DOHH2 (cell line): ENCODE data around the gene PPFIA2.

Source experiments
- H3F3A ChIP-seq: fragments of 200-600 bp; sonication (generic), shearing (Covaris generic); 2 replicates; pipeline ENCODE4 v1.6.0; 2016; ENCODE audit warnings: antibody characterized with exemption, mild to moderate bottlenecking; ENCODE audit not compliant: control insufficient read depth, insufficient read depth
- H3K27ac ChIP-seq: fragments of 200-600 bp; sonication (generic); 2 replicates; pipeline ENCODE4 v1.5.1; 2014; ENCODE audit warnings: low read depth, mild to moderate bottlenecking, low read length, moderate library complexity
- H3K27me3 ChIP-seq: fragments of 200-600 bp; sonication (generic); 2 replicates; pipeline ENCODE4 v1.6.1; 2014; ENCODE audit warnings: mild to moderate bottlenecking, low read length, mixed read lengths; ENCODE audit not compliant: control insufficient read depth
- H3K36me3 ChIP-seq: fragments of 200-600 bp; sonication (generic); 2 replicates; pipeline ENCODE4 v1.6.1; 2014; ENCODE audit warnings: mild to moderate bottlenecking, low read length, moderate library complexity, mixed read lengths; ENCODE audit not compliant: control insufficient read depth
- H3K4me1 ChIP-seq: fragments of 200-600 bp; sonication (generic); 2 replicates; pipeline ENCODE4 v1.6.1; 2014; ENCODE audit warnings: mild to moderate bottlenecking, low read length, mixed read lengths; ENCODE audit not compliant: control insufficient read depth
- H3K4me2 ChIP-seq: fragments of 200-600 bp; sonication (generic); 2 replicates; pipeline ENCODE4 v1.6.0; 2014; ENCODE audit warnings: mild to moderate bottlenecking, low read length, moderate library complexity
- H3K4me3 ChIP-seq: fragments of 200-600 bp; sonication (generic); 2 replicates; pipeline ENCODE4 v1.5.1; 2014; ENCODE audit warnings: mild to moderate bottlenecking, low read length, mixed read lengths
- H3K79me2 ChIP-seq: fragments of 200-600 bp; sonication (generic); 2 replicates; pipeline ENCODE4 v1.6.1; 2014; ENCODE audit warnings: mild to moderate bottlenecking, low read length, mixed read lengths; ENCODE audit not compliant: control insufficient read depth
- H3K9me2 ChIP-seq: fragments of 200-600 bp; sonication (generic); replicated peaks from 2 replicates; pipeline ENCODE4 v1.6.1; 2014; ENCODE audit warnings: mild to moderate bottlenecking, low read length, mixed read lengths; ENCODE audit not compliant: control insufficient read depth
- H3K9me3 ChIP-seq: fragments of 200-600 bp; sonication (generic); 2 replicates; pipeline ENCODE4 v1.6.1; 2014; ENCODE audit warnings: antibody characterized with exemption, low read length, mixed read lengths; ENCODE audit not compliant: control insufficient read depth, insufficient read depth
- H4K20me1 ChIP-seq: fragments of 200-600 bp; sonication (generic); 2 replicates; pipeline ENCODE4 v1.6.0; 2014; ENCODE audit warnings: low read depth, mild to moderate bottlenecking, antibody characterized with exemption, low read length, moderate library complexity; ENCODE audit not compliant: control insufficient read depth, insufficient read depth
- CTCF ChIP-seq: fragments of 200-600 bp; sonication (generic); IDR thresholded peaks from one replicate; pipeline ENCODE4 v1.5.1; 2014; ENCODE audit warnings: antibody characterized with exemption, mild to moderate bottlenecking, low read depth, low read length; ENCODE audit not compliant: poor library complexity, severe bottlenecking
- EZH2phosphoT487 ChIP-seq: fragments of 200-600 bp; sonication (generic); IDR thresholded peaks from 2 replicates; pipeline ENCODE4 v1.6.1; 2017; ENCODE audit warnings: borderline replicate concordance, mild to moderate bottlenecking, antibody characterized with exemption, low read length, moderate library complexity, mixed read lengths

Gene PPFIA2

GRCh38 chr12:81727391-81727790, 31.8 kb downstream of the PPFIA2 start:
- Histone ChIP-seq H3F3A (no peaks in the 10 kb centered on the region), H3K27me3 (no peaks in the 10 kb centered on the region), H4K20me1 (no peaks in the 10 kb centered on the region), H3K27ac (no peak overlapping the region), H3K4me2 (no peak overlapping the region), H3K4me1 (no peaks in the 10 kb centered on the region), H3K4me3 (no peak overlapping the region), H3K79me2 (no peaks in the 10 kb centered on the region), H3K9me3 (no peaks in the 10 kb centered on the region), H3K36me3 (no peaks in the 10 kb centered on the region), H3K9me2 (no peaks in the 10 kb centered on the region)
- TF ChIP-seq CTCF (no peak), EZH2phosphoT487 (no peak)

- Histone ChIP-seq H3K4me2 (no peak overlapping the region), H3K36me3 (no peaks in the 10 kb centered on the region), H3K4me1 (no peaks in the 10 kb centered on the region), H3K9me2 (no peaks in the 10 kb centered on the region), H3F3A (no peaks in the 10 kb centered on the region), H3K27ac (no peak overlapping the region), H4K20me1 (no peaks in the 10 kb centered on the region), H3K79me2 (no peaks in the 10 kb centered on the region), H3K9me3 (no peaks in the 10 kb centered on the region), H3K27me3 (no peaks in the 10 kb centered on the region), H3K4me3 (no peak overlapping the region)
- TF ChIP-seq EZH2phosphoT487 (no peak), CTCF (no peak)
Measured at GRCh38 chr12:81726634-81727033, 32.5 kb downstream of the PPFIA2 start.

- H4K20me1 ChIP-seq = no peaks in the 10 kb centered on the region
- TF ChIP-seq CTCF (no peak), EZH2phosphoT487 (no peak)
- no peak overlapping the region for H3K4me2 ChIP-seq
- no peak overlapping the region for H3K27ac ChIP-seq
- H3K36me3 ChIP-seq = no peaks in the 10 kb centered on the region
- H3K9me2 ChIP-seq = no peaks in the 10 kb centered on the region
- no peaks in the 10 kb centered on the region for H3K79me2 ChIP-seq
- no peaks in the 10 kb centered on the region for H3K4me1 ChIP-seq
- H3F3A ChIP-seq = no peaks in the 10 kb centered on the region
- no peaks in the 10 kb centered on the region for H3K27me3 ChIP-seq
- H3K9me3 ChIP-seq = no peaks in the 10 kb centered on the region
- no peak overlapping the region for H3K4me3 ChIP-seq
Measured at GRCh38 chr12:81723361-81723760, 35.8 kb downstream of the PPFIA2 start.

GRCh38 chr12:81722004-81722403, 37.1 kb downstream of the PPFIA2 start:
- Histone ChIP-seq H3K9me3 (no peaks in the 10 kb centered on the region), H3K27me3 (no peaks in the 10 kb centered on the region), H3F3A (no peaks in the 10 kb centered on the region), H3K4me2 (no peak overlapping the region), H3K4me3 (no peak overlapping the region), H3K79me2 (no peaks in the 10 kb centered on the region), H4K20me1 (no peaks in the 10 kb centered on the region), H3K9me2 (no peaks in the 10 kb centered on the region), H3K4me1 (no peaks in the 10 kb centered on the region), H3K27ac (no peak overlapping the region), H3K36me3 (no peaks in the 10 kb centered on the region)
- TF ChIP-seq CTCF (no peak), EZH2phosphoT487 (no peak)
